Vagina (tissue), 2 donors: Measurements from ENCODE around the gene CWF19L2. TPM values are rescaled to one million over a fixed set of nuclear protein-coding genes. Genes with fewer than 3 reads are reported as not detected.

ENCODE experiments used
- DNase-seq, 2 donors: peaks; one replicate each; pipeline ENCODE4 v3.0.0-alpha.2; 2017; ENCODE audit errors: extremely low spot score in 2 of 2
- H3K27ac ChIP-seq: fragments of 200-600 bp; sonication (generic); one replicate; pipeline ENCODE4 v1.5.1; 2019
- H3K27me3 ChIP-seq: fragments of 200-600 bp; sonication (generic); one replicate; pipeline ENCODE4 v1.5.1; 2019
- H3K36me3 ChIP-seq, 2 donors: fragments of 200-600 bp; sonication (generic); one replicate each; pipeline ENCODE4 v1.5.1; 2017 to 2019
- H3K4me1 ChIP-seq: fragments of 200-600 bp; sonication (generic); one replicate; pipeline ENCODE4 v1.5.1; 2019
- H3K4me3 ChIP-seq, 2 donors: fragments of 200-600 bp; sonication (generic); 1 replicate in 1 of 2; 2 replicates in 1 of 2; pipeline ENCODE4 v1.5.1; 2016 to 2019
- H3K9me3 ChIP-seq: fragments of 200-600 bp; sonication (generic); one replicate; pipeline ENCODE4 v1.5.1; 2019
- POLR2A ChIP-seq, 2 donors: fragments of 450-650 bp; IDR thresholded peaks; one replicate each; pipeline ENCODE4 v1.6.1; 2017; ENCODE audit warnings: antibody characterized with exemption in 2 of 2, mild to moderate bottlenecking in 2 of 2, moderate library complexity in 2 of 2
- POLR2AphosphoS5 ChIP-seq, 2 donors: sonication (generic); formaldehyde crosslinking; IDR thresholded peaks; one replicate each; pipeline ENCODE4 v1.9.0; 2017; ENCODE audit warnings: antibody characterized with exemption in 2 of 2, mild to moderate bottlenecking in 2 of 2, low read depth in 1 of 2; ENCODE audit not compliant: insufficient read depth in 1 of 2
- intact Hi-C: fragments of 100-400 bp; cut with DNase I; formaldehyde crosslinking; loops from one replicate; pipeline ENCODE4 v1.15.1; 2023
- total RNA-seq: library from RNA; depleted of rRNA; stranded (reverse); fragments of >200 nt; gene quantifications from one replicate; pipeline ENCODE4 v1.2.3, GENCODE V29; 2016
- TF ChIP-seq, protein P1 (sequence below), 3 experiments: fragments of 450-650 bp in 2 of 3; fragments of 200-600 bp in 1 of 3; sonication (generic) in 1 of 3; IDR thresholded peaks; one replicate each; pipeline ENCODE4 v1.5.1; 2017 to 2019; ENCODE audit warnings: antibody characterized with exemption in 3 of 3, mild to moderate bottlenecking in 2 of 3, moderate library complexity in 2 of 3

The CWF19L2 gene
- total RNA-seq, 1 donor from 2014 or later: 14.5 TPM

DNA sequence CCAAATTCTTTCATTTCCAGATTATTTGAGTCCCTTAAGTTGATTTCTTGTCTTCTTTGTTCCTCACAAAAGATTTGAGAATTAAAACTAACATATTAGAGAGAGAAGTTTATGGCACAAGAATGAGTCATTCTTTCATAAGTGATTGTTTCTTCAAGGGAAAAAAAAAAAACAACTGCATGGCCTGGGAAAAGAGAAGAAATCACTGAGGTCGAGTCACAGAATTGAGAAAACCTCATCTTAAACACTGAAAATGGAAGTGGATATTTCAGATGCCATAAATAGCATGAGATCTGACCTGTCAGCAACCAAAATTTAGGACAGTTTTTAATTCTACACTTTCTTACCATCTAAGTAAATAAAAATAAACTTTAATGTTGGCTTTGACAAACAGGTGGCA is 87.2 kb downstream of the CWF19L2 start:
- TF ChIP-seq, protein P1, sequence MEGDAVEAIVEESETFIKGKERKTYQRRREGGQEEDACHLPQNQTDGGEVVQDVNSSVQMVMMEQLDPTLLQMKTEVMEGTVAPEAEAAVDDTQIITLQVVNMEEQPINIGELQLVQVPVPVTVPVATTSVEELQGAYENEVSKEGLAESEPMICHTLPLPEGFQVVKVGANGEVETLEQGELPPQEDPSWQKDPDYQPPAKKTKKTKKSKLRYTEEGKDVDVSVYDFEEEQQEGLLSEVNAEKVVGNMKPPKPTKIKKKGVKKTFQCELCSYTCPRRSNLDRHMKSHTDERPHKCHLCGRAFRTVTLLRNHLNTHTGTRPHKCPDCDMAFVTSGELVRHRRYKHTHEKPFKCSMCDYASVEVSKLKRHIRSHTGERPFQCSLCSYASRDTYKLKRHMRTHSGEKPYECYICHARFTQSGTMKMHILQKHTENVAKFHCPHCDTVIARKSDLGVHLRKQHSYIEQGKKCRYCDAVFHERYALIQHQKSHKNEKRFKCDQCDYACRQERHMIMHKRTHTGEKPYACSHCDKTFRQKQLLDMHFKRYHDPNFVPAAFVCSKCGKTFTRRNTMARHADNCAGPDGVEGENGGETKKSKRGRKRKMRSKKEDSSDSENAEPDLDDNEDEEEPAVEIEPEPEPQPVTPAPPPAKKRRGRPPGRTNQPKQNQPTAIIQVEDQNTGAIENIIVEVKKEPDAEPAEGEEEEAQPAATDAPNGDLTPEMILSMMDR (IDR thresholded peaks at IDR 0.05): no peak
- TF ChIP-seq POLR2A (IDR thresholded peaks at IDR 0.05) (no peak), POLR2AphosphoS5 (IDR thresholded peaks at IDR 0.05; ENCODE audit: insufficient read depth in 1 of 2, low read depth in 1 of 2) (no peak)
- no peak overlapping the region for H3K4me3 ChIP-seq
- H3K27ac ChIP-seq: no peak overlapping the region
- intact Hi-C loops: no loop called here
- no peaks in the 10 kb centered on the region for H3K36me3 ChIP-seq
- no peaks in the 10 kb centered on the region for H3K9me3 ChIP-seq
- H3K27me3 ChIP-seq: no peaks in the 10 kb centered on the region
- no peak for DNase-seq
- H3K4me1 ChIP-seq: peaks cover 11% of the 10 kb centered on the region

DNA sequence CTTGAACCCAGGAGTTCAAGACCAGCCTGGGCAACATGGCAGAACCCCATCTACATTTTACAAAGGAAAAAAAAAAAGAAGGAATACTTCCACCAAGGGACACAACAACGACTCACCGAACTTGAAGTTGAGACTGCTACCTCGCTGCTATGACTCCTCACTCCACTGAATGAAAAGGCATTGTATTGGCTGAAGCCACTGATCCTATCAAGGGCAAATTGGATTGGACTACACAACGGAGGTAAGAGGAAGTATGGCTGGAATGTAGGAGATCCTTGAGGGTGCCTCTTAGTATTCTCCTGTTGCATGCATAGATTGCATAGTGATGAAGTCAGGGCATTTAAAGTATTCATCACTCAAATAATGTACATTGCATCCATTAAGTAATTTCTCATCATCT is 97.9 kb downstream of the CWF19L2 start:
- no peak overlapping the region for H3K4me3 ChIP-seq
- H3K36me3 ChIP-seq: peaks cover 0 to 4% of the 10 kb centered on the region in 2 donors
- DNase-seq: no peak

DNA sequence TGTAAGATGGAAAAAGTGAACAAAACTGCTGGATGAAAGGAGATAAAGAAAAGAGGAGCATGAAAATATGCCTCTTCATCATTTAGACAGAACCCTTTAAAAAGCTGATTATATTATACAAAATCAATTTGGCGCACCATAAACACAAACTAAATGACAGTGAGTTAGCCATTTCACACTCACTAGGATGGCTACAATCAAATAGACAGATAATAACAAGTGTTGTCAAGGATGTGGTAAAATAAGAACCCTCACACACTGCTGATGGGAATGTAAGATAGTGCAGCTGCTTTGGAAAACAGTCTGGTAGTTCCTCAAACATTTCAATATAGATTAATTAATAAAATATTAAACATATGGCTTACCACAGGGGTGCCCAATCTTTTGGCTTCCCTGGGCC is 99.7 kb downstream of the CWF19L2 start:
- no peak for DNase-seq
- Histone ChIP-seq H3K27me3 (no peaks in the 10 kb centered on the region), H3K27ac (no peak overlapping the region), H3K36me3 (peaks cover 0 to 4% of the 10 kb centered on the region in 2 donors), H3K4me1 (no peaks in the 10 kb centered on the region), H3K9me3 (no peaks in the 10 kb centered on the region), H3K4me3 (no peak overlapping the region)
- intact Hi-C loops: no loop called here
- no peak for TF ChIP-seq POLR2A (IDR thresholded peaks at IDR 0.05)

More for the DNA sequence above, 97.9 kb downstream of the CWF19L2 start:
- no peak for TF ChIP-seq POLR2A (IDR thresholded peaks at IDR 0.05)
- TF ChIP-seq, protein P1 (IDR thresholded peaks at IDR 0.05): no peak
- no peak for TF ChIP-seq POLR2AphosphoS5 (IDR thresholded peaks at IDR 0.05; ENCODE audit: insufficient read depth in 1 of 2, low read depth in 1 of 2)
- intact Hi-C loops: no loop called here
- H3K4me1 ChIP-seq: no peaks in the 10 kb centered on the region
- H3K27me3 ChIP-seq: no peaks in the 10 kb centered on the region
- H3K9me3 ChIP-seq: no peaks in the 10 kb centered on the region
- H3K27ac ChIP-seq: no peak overlapping the region

DNA sequence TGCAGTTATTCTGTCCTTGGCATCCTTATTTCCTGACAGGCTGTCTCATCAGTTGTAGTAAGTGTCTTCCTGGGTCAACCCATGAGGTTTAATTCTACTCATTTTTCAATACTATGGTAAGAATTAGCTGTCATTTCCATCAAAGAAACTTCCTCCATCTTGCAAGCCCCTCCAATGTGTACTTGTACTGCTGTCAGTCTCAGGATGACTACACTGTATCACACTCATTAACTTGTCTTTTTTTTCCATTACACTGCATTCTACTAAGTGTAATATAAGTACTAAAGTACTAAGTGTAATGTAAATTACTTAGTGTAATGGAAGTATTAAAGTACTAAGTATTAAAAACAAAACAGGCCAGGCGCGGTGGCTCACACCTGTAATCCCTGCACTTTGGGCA is 102.8 kb downstream of the CWF19L2 start:
- no peak for DNase-seq
- Histone ChIP-seq H3K4me3 (no peak overlapping the region), H3K9me3 (no peaks in the 10 kb centered on the region), H3K27ac (no peak overlapping the region), H3K27me3 (no peaks in the 10 kb centered on the region), H3K4me1 (no peaks in the 10 kb centered on the region), H3K36me3 (peaks cover 0 to 2% of the 10 kb centered on the region in 2 donors)
- intact Hi-C loops: no loop called here
- TF ChIP-seq, protein P1 (IDR thresholded peaks at IDR 0.05): no peak
- TF ChIP-seq POLR2AphosphoS5 (IDR thresholded peaks at IDR 0.05; ENCODE audit: insufficient read depth in 1 of 2, low read depth in 1 of 2) (no peak), POLR2A (IDR thresholded peaks at IDR 0.05) (no peak)

DNA sequence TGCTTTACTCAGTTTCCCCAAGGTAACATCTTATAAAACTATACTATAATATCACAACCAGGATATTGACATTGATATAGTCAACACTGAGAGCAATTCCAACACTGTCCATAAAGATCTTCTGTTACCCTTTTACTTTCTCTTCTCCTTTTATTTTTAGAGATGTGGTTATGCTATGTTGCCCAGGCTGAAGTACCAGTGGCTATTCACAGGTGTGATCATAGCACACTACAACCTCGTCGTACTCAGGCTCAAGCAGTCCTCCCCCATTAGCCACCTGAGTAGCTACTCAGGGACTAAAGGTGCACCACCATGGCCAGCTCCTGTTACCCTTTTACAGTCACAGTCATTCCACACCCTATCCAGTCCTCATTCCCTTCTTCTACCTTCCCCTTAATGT is 119.7 kb downstream of the CWF19L2 start:
- intact Hi-C loops: no loop called here
- Histone ChIP-seq H3K4me3 (no peak overlapping the region), H3K36me3 (no peaks in the 10 kb centered on the region)

More for the DNA sequence above, 119.7 kb downstream of the CWF19L2 start:
- no peak for DNase-seq
- no peaks in the 10 kb centered on the region for H3K9me3 ChIP-seq
- no peaks in the 10 kb centered on the region for H3K27me3 ChIP-seq
- no peak for TF ChIP-seq POLR2A (IDR thresholded peaks at IDR 0.05)
- no peak for TF ChIP-seq POLR2AphosphoS5 (IDR thresholded peaks at IDR 0.05; ENCODE audit: insufficient read depth in 1 of 2, low read depth in 1 of 2)
- TF ChIP-seq, protein P1 (IDR thresholded peaks at IDR 0.05): no peak
- no peak overlapping the region for H3K27ac ChIP-seq
- H3K4me1 ChIP-seq: no peaks in the 10 kb centered on the region
